ENCODE results near the gene SPC24. TPM values are rescaled to one million over a fixed set of nuclear protein-coding genes. Genes with fewer than 3 reads are reported as not detected.

SPC24 gene, protein sequence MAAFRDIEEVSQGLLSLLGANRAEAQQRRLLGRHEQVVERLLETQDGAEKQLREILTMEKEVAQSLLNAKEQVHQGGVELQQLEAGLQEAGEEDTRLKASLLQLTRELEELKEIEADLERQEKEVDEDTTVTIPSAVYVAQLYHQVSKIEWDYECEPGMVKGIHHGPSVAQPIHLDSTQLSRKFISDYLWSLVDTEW
- total RNA-seq: 9.0 and 11.5 TPM in 2 replicates
- polyA plus RNA-seq: 5.2 and 8.8 TPM in 2 replicates

DNA sequence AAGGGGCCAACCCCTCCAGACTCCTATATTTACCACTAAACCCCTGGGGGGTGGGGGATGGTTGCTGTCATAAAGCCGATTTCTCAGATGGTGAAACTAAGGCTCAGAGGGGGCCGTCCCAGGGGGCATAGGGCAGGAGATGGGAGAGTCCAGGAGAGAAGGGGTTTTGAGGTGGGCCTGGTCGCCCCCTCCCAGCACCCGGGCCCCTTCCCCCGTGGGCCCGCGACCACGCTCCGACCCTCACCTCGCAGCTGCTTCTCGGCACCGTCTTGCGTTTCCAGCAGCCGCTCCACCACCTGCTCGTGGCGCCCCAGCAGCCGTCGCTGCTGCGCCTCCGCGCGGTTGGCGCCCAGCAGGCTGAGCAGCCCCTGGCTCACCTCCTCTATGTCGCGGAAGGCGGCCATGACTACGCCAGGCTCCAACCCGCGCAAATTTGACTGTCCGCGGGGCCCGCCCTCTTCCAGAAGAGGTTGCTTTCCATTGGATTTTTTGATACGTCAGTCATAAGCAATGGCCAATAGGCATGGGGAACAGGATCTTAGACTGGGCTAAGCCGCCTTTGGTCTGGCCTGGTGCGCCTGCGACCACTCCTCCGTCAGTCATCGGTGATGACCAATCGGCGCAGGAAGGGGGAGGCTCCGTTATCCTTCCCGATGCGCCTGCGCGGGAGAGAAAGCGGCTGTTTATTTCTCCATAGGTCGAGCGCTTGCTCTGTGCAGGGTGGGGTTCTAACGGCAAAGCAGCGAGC lies at the start of gene SPC24:
SPC24 (minus strand) TSS at position 410 of the 748 bp plus-strand sequence; CDS start at position 404, 6 bp downstream.
- Histone ChIP-seq H3K4me3 (peak within 1 kb of the TSS; percentile 38), H4K20me1 (ENCODE audit: insufficient read depth, poor library complexity, severe bottlenecking) (no peaks in the 10 kb centered on the region), H3K9me2 (replicated peaks; ENCODE audit: insufficient read depth) (no peaks in the 10 kb centered on the region), H3K4me1 (ENCODE audit: insufficient read depth) (peaks cover 16% of the 10 kb centered on the region), H3K4me2 (peak within 1 kb of the TSS; percentile 83), H3K9me3 (ENCODE audit: low read depth) (no peaks in the 10 kb centered on the region), H3K27me3 (no peaks in the 10 kb centered on the region), H2AFZ (peak within 1 kb of the TSS; percentile 34), H3K27ac (peak within 1 kb of the TSS; percentile 25), H3K36me3 (replicated peaks; ENCODE audit: insufficient read depth, low read depth) (no peaks in the 10 kb centered on the region), H3K79me2 (peaks cover 34% of the 10 kb centered on the region)
- no peak for TF ChIP-seq EZH2phosphoT487 (IDR thresholded peaks at IDR 0.05; ENCODE audit: low read depth, severe bottlenecking, unreplicated experiment)
- TF ChIP-seq, protein P1, sequence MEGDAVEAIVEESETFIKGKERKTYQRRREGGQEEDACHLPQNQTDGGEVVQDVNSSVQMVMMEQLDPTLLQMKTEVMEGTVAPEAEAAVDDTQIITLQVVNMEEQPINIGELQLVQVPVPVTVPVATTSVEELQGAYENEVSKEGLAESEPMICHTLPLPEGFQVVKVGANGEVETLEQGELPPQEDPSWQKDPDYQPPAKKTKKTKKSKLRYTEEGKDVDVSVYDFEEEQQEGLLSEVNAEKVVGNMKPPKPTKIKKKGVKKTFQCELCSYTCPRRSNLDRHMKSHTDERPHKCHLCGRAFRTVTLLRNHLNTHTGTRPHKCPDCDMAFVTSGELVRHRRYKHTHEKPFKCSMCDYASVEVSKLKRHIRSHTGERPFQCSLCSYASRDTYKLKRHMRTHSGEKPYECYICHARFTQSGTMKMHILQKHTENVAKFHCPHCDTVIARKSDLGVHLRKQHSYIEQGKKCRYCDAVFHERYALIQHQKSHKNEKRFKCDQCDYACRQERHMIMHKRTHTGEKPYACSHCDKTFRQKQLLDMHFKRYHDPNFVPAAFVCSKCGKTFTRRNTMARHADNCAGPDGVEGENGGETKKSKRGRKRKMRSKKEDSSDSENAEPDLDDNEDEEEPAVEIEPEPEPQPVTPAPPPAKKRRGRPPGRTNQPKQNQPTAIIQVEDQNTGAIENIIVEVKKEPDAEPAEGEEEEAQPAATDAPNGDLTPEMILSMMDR (IDR thresholded peaks at IDR 0.05; ENCODE audit: poor library complexity): no peak
- no peak for TF ChIP-seq EZH2 (IDR thresholded peaks at IDR 0.05; ENCODE audit: borderline replicate concordance)
- peak; percentile 98 for DNase-seq (ENCODE audit: low spot score)
- under 1% methylated on average over 50 of the region's 50 CpGs for WGBS (ENCODE audit: low lambda C conversion rate, missing lambda C conversion rate)

DNA sequence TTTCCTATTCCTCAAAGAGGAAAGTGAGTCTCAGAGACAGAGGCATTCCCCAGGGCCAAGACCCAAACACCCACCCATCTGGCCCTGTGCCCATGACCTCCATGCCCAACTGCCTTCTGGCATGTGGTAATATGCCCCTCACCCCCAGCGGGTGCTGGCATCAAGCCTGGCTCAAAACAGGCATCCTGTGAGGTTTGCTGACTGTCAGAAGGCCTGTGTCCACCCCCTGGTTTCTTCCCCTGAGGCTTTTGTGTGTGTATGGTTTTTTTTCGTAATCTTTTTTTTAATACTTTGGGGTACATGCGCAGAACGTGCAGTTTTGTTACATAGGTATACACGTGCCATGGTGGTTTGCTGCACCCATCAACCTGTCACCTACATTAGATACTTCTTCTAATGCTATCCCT lies 49.4 kb upstream of the SPC24 start:
- no peak for DNase-seq (ENCODE audit: low spot score)
- Histone ChIP-seq H3K9me2 (replicated peaks; ENCODE audit: insufficient read depth) (no peaks in the 10 kb centered on the region), H3K36me3 (replicated peaks; ENCODE audit: insufficient read depth, low read depth) (no peaks in the 10 kb centered on the region), H3K27ac (no peak overlapping the region), H2AFZ (no peak overlapping the region), H3K9me3 (ENCODE audit: low read depth) (no peaks in the 10 kb centered on the region), H3K4me1 (ENCODE audit: insufficient read depth) (peaks cover 11% of the 10 kb centered on the region), H3K4me2 (no peak overlapping the region), H4K20me1 (ENCODE audit: insufficient read depth, poor library complexity, severe bottlenecking) (no peaks in the 10 kb centered on the region), H3K79me2 (no peaks in the 10 kb centered on the region), H3K27me3 (no peaks in the 10 kb centered on the region), H3K4me3 (no peak overlapping the region)
- TF ChIP-seq EZH2 (IDR thresholded peaks at IDR 0.05; ENCODE audit: borderline replicate concordance) (no peak), EZH2phosphoT487 (IDR thresholded peaks at IDR 0.05; ENCODE audit: low read depth, severe bottlenecking, unreplicated experiment) (no peak)
- TF ChIP-seq, protein P1 (IDR thresholded peaks at IDR 0.05; ENCODE audit: poor library complexity): no peak
- 90% methylated on average over 5 of the region's 5 CpGs for WGBS (ENCODE audit: low lambda C conversion rate, missing lambda C conversion rate)

DNA sequence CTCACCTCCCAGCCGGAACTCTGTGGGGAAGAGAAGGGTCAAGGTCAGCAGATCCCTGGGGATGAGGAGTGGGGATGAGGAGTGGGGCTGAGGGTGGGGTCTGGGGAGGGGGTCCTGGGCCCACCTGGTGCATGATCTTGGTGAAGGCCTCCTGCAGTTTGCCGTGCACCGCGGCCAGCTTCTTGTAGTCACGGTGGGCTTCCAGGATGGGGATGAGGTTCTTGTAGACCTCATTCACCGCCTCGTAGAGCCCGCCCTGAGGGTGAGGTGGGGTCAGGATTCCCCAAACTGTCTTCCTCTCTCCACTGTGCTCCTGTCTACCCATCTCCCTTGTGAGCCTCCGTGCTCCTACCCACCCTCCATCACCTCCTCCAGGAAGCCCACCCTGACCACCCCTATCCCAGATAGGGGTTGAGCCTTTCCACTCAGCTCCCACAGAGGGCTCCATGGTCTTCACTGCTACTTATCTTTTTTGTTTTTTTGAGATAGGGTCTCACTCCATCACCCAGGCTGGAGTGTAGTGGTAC lies 48.6 kb upstream of the SPC24 start:
- no peak overlapping the region for H2AFZ ChIP-seq
- no peak overlapping the region for H3K27ac ChIP-seq

More for the DNA sequence above, 48.6 kb upstream of the SPC24 start:
- H3K9me2 ChIP-seq (replicated peaks; ENCODE audit: insufficient read depth): no peaks in the 10 kb centered on the region
- no peak overlapping the region for H3K4me3 ChIP-seq
- H3K27me3 ChIP-seq: no peaks in the 10 kb centered on the region
- no peak for DNase-seq (ENCODE audit: low spot score)
- H3K36me3 ChIP-seq (replicated peaks; ENCODE audit: insufficient read depth, low read depth): no peaks in the 10 kb centered on the region
- H3K79me2 ChIP-seq: no peaks in the 10 kb centered on the region
- H3K9me3 ChIP-seq (ENCODE audit: low read depth): no peaks in the 10 kb centered on the region
- no peak overlapping the region for H3K4me2 ChIP-seq
- no peaks in the 10 kb centered on the region for H4K20me1 ChIP-seq (ENCODE audit: insufficient read depth, poor library complexity, severe bottlenecking)
- 73% methylated on average over 4 of the region's 9 CpGs for WGBS (ENCODE audit: low lambda C conversion rate, missing lambda C conversion rate)
- H3K4me1 ChIP-seq (ENCODE audit: insufficient read depth): peaks cover 11% of the 10 kb centered on the region
- TF ChIP-seq EZH2phosphoT487 (IDR thresholded peaks at IDR 0.05; ENCODE audit: low read depth, severe bottlenecking, unreplicated experiment) (no peak), EZH2 (IDR thresholded peaks at IDR 0.05; ENCODE audit: borderline replicate concordance) (no peak)
- TF ChIP-seq, protein P1 (IDR thresholded peaks at IDR 0.05; ENCODE audit: poor library complexity): no peak
